HCT116 (cell line): Measurements from ENCODE around the gene ALDH1A1. TPM values are rescaled to one million over a fixed set of nuclear protein-coding genes. Genes with fewer than 3 reads are reported as not detected.

ENCODE experiments used
- ATAC-seq: fragments of 200-7000 bp; cut with Tn5 transposase; 2 replicates; pipeline ENCODE4 v1.9.1; 2020; ENCODE audit warnings: mild to moderate bottlenecking, moderate library complexity
- BruUV-seq: library from RNA; stranded (reverse); fragments of 400-500 nt; replicated peaks from 2 replicates; lab custom pipeline; 2021; lab: Mats Ljungman, UMichigan
- CTCF ChIA-PET: fragments of 300-600 bp; sonication (Branson Sonifier 250); formaldehyde crosslinking; loops from one replicate; lab custom pipeline; 2021; ENCODE audit warnings: antibody characterized with exemption; lab: Charles Lee
- POLR2A ChIA-PET: fragments of 300-600, 350-600 bp; sonication (Branson Sonifier 250); formaldehyde crosslinking; loops from one replicate; lab custom pipeline; 2021; ENCODE audit warnings: antibody characterized with exemption; lab: Charles Lee
- RAD21 ChIA-PET, 2 experiments: fragments of 300-600 bp; sonication (Branson Sonifier 250); formaldehyde crosslinking; loops; one replicate each; lab custom pipeline; 2023; ENCODE audit warnings: low total read pairs in 2 of 2; ENCODE audit not compliant: uncharacterized antibody in 2 of 2, unreplicated experiment in 2 of 2, low non-redundant PET in 1 of 2; lab: Charles Lee
- DNase-seq: peaks from one replicate; pipeline ENCODE4 v3.0.0-alpha.2; 2010; ENCODE audit warnings: low read depth, low spot score
- H2AFZ ChIP-seq: fragments of 200-600 bp; shearing (Covaris generic), sonication (generic); 2 replicates; pipeline ENCODE4 v1.6.1; 2017; ENCODE audit warnings: low read depth, mixed run types, mixed read lengths, antibody characterized with exemption, low read length; ENCODE audit not compliant: poor library complexity, severe bottlenecking
- H3K27ac ChIP-seq: 2 replicates; pipeline ENCODE4 v1.5.1; 2012; ENCODE audit warnings: low read depth, low read length
- H3K27me3 ChIP-seq: fragments of 200-600 bp; sonication (generic); 2 replicates; pipeline ENCODE4 v1.6.1; 2016; ENCODE audit warnings: mixed run types, low read length, mixed read lengths; ENCODE audit not compliant: insufficient read depth
- H3K36me3 ChIP-seq, 2 experiments: fragments of 200-500 bp in 1 of 2; fragments of 200-600 bp in 1 of 2; sonication (Bioruptor generic) in 1 of 2; sonication (generic) in 1 of 2; 2 replicates each; pipeline versions ENCODE4 v1.5.1 to v1.6.1; 2014 to 2016; ENCODE audit warnings: low read length in 2 of 2, inconsistent platforms in 1 of 2, mixed read lengths in 1 of 2, mixed run types in 1 of 2; ENCODE audit not compliant: insufficient read depth in 2 of 2, control insufficient read depth in 1 of 2
- H3K4me1 ChIP-seq, 2 experiments: fragments of 200-600 bp in 1 of 2; sonication (generic) in 1 of 2; 2 replicates each; pipeline versions ENCODE4 v1.5.1 to v1.6.1; 2012 to 2017; ENCODE audit warnings: low read length in 2 of 2, inconsistent platforms in 1 of 2, mild to moderate bottlenecking in 1 of 2, mixed read lengths in 1 of 2, mixed run types in 1 of 2, moderate library complexity in 1 of 2; ENCODE audit not compliant: insufficient read depth in 2 of 2, control insufficient read depth in 1 of 2
- H3K4me2 ChIP-seq: fragments of 200-600 bp; sonication (generic); 2 replicates; pipeline ENCODE4 v1.6.1; 2017; ENCODE audit warnings: mixed run types, low read length, mixed read lengths
- H3K4me3 ChIP-seq, 2 experiments: fragments of 200-600 bp in 1 of 2; sonication (generic) in 1 of 2; replicated peaks in 1 of 2; 2 replicates each; pipeline ENCODE4 v1.5.1; 2011 to 2016; ENCODE audit warnings: low read length in 2 of 2, control low read depth in 1 of 2, low read depth in 1 of 2, mild to moderate bottlenecking in 1 of 2, mixed read lengths in 1 of 2, mixed run types in 1 of 2
- H3K79me2 ChIP-seq: fragments of 200-600 bp; sonication (generic); 2 replicates; pipeline ENCODE4 v1.6.1; 2017; ENCODE audit warnings: mild to moderate bottlenecking, mixed run types, low read length, moderate library complexity, mixed read lengths; ENCODE audit not compliant: insufficient read depth
- H3K9ac ChIP-seq: fragments of 200-600 bp; sonication (generic); 2 replicates; pipeline ENCODE4 v1.6.1; 2016; ENCODE audit warnings: low read length, mixed read lengths
- H3K9me2 ChIP-seq: fragments of 200-600 bp; sonication (generic), shearing (Covaris generic); 2 replicates; pipeline ENCODE4 v1.6.1; 2017; ENCODE audit warnings: mixed run types, mild to moderate bottlenecking, moderate library complexity; ENCODE audit not compliant: insufficient read depth
- H3K9me3 ChIP-seq, 2 experiments: fragments of 200-500 bp in 1 of 2; fragments of 200-600 bp in 1 of 2; sonication (Bioruptor generic) in 1 of 2; sonication (generic) in 1 of 2; 2 replicates each; pipeline ENCODE4 v1.6.1; 2014 to 2017; ENCODE audit warnings: low read length in 2 of 2, mixed read lengths in 2 of 2, inconsistent platforms in 1 of 2, low read depth in 1 of 2, mild to moderate bottlenecking in 1 of 2, mixed run types in 1 of 2, moderate library complexity in 1 of 2; ENCODE audit not compliant: control insufficient read depth in 1 of 2, insufficient read depth in 1 of 2
- H4K20me1 ChIP-seq: fragments of 200-600 bp; sonication (generic), shearing (Covaris generic); 2 replicates; pipeline ENCODE4 v1.6.1; 2017; ENCODE audit warnings: mixed run types, mild to moderate bottlenecking, moderate library complexity; ENCODE audit not compliant: insufficient read depth
- ATF3 ChIP-seq: IDR thresholded peaks from 2 replicates; pipeline ENCODE4 v1.6.1; 2012
- CBX3 ChIP-seq: IDR thresholded peaks from 2 replicates; pipeline ENCODE4 v1.6.1; 2012; ENCODE audit warnings: low read depth
- CEBPB ChIP-seq: IDR thresholded peaks from 2 replicates; pipeline ENCODE4 v1.6.1; 2012; ENCODE audit warnings: low read depth
- EGR1 ChIP-seq: IDR thresholded peaks from 2 replicates; pipeline ENCODE4 v1.6.1; 2012; ENCODE audit warnings: low read depth
- EZH2 ChIP-seq: fragments of 200-600 bp; sonication (generic); IDR thresholded peaks from 2 replicates; pipeline ENCODE4 v1.6.1; 2017; ENCODE audit warnings: antibody characterized with exemption, mixed run types
- FOSL1 ChIP-seq: IDR thresholded peaks from 2 replicates; pipeline ENCODE4 v1.6.1; 2012; ENCODE audit warnings: low read depth
- JUND ChIP-seq: IDR thresholded peaks from 2 replicates; pipeline ENCODE4 v1.6.1; 2012
- POLR2A ChIP-seq: IDR thresholded peaks from 2 replicates; pipeline ENCODE4 v1.7.0; 2011; ENCODE audit warnings: borderline replicate concordance; ENCODE audit not compliant: insufficient read depth, insufficient read length; ENCODE audit errors: extremely low read depth
- SP1 ChIP-seq: IDR thresholded peaks from 2 replicates; pipeline ENCODE4 v1.6.1; 2012; ENCODE audit warnings: low read depth
- SRF ChIP-seq: IDR thresholded peaks from 2 replicates; pipeline ENCODE4 v1.6.1; 2012; ENCODE audit warnings: low read depth
- TCF7L2 ChIP-seq: IDR thresholded peaks from 2 replicates; pipeline ENCODE4 v1.7.0; 2011; ENCODE audit warnings: borderline replicate concordance, inconsistent platforms; ENCODE audit not compliant: insufficient read depth, insufficient read length; ENCODE audit errors: extremely low read depth
- ZBTB33 ChIP-seq: IDR thresholded peaks from 2 replicates; pipeline ENCODE4 v1.6.1; 2011; ENCODE audit warnings: mild to moderate bottlenecking, low read length, moderate library complexity; ENCODE audit not compliant: insufficient replicate concordance; ENCODE audit errors: extremely low read depth
- ZFX ChIP-seq: fragments of 450-650 bp; IDR thresholded peaks from 2 replicates; pipeline ENCODE4 v1.6.1; 2017
- intact Hi-C: fragments of 100-400 bp; cut with micrococcal nuclease; formaldehyde crosslinking; loops from 2 replicates; pipeline ENCODE4 v1.10.0; 2022
- total RNA-seq: library from RNA; stranded (reverse); gene quantifications from one replicate; pipeline ENCODE4 v1.2.1, GENCODE V29; 2021; ENCODE audit not compliant: unreplicated experiment
- TF ChIP-seq, protein P1 (sequence below), 3 experiments: fragments of 200-600 bp in 1 of 3; sonication (generic) in 1 of 3; IDR thresholded peaks in 2 of 3; conservative IDR thresholded peaks in 1 of 3; 2 replicates each; pipeline ENCODE4 v1.5.1; 2012 to 2017; ENCODE audit warnings: low read depth in 2 of 3, low read length in 2 of 3, antibody characterized with exemption in 1 of 3, borderline replicate concordance in 1 of 3, control low read depth in 1 of 3, mild to moderate bottlenecking in 1 of 3, mixed read lengths in 1 of 3, mixed run types in 1 of 3, moderate library complexity in 1 of 3; ENCODE audit not compliant: insufficient read depth in 1 of 3

ALDH1A1 gene
- total RNA-seq, 1 experiment from 2014 or later, result 0.44 TPM

- Histone ChIP-seq H4K20me1 (no peaks in the 10 kb centered on the region), H3K9me3 (no peaks in the 10 kb centered on the region), H3K27me3 (no peaks in the 10 kb centered on the region), H3K27ac (no peak overlapping the region), H3K4me3 (no peak overlapping the region), H3K36me3 (no peaks in the 10 kb centered on the region), H3K4me1 (no peaks in the 10 kb centered on the region), H3K9me2 (no peaks in the 10 kb centered on the region), H3K9ac (no peak overlapping the region), H2AFZ (no peak overlapping the region), H3K4me2 (no peak overlapping the region), H3K79me2 (no peaks in the 10 kb centered on the region)
- ChIA-PET POLR2A (no interaction called here), CTCF (no interaction called here), RAD21 (no interaction called here)
- BruUV-seq, result no TSS peak
- TF ChIP-seq FOSL1, result no peak
- no peak for TF ChIP-seq ZBTB33
- TF ChIP-seq SP1, result no peak
- DNase-seq (no peak), ATAC-seq (no peak)
- intact Hi-C loops, result no loop called here
Measured at GRCh38 chr9:72972636-72973035, 19.8 kb upstream of the ALDH1A1 start.

DNA sequence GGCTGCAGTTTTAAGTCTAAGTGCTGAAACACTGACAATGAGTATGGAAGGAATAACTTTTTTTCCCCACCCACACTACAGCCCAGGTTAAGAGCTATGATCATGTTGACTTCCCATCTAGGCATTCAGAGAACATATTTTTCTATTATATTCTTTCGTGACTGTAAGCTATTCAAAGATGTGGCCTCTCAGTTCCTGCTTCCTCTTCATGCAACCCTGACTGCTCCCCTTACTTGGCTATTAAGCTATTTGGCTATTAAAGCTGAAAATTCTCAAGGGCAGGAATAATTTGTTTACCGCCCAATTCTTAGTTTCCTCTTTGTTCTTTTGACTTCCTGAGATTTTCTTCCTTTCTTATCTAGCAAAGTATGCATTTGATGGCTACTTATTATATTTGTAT lies 18.6 kb upstream of the ALDH1A1 start:
- H2AFZ ChIP-seq, result no peak overlapping the region
- POLR2A ChIA-PET, result no interaction called here
- intact Hi-C loops, result no loop called here
- CTCF ChIA-PET, result interaction anchor here (0.6 kb wide), 1 partner anchor 411 kb away, joined by 3 read pairs; no protein-coding TSS in a partner anchor
- no TSS peak for BruUV-seq
- no peak overlapping the region for H3K9ac ChIP-seq
- H3K4me3 ChIP-seq, result no peak overlapping the region
- DNase-seq (no peak), ATAC-seq (no peak)
- no peaks in the 10 kb centered on the region for H3K4me1 ChIP-seq
- no peaks in the 10 kb centered on the region for H3K9me2 ChIP-seq
- RAD21 ChIA-PET, result no interaction called here
- no peaks in the 10 kb centered on the region for H3K36me3 ChIP-seq
- no peaks in the 10 kb centered on the region for H3K79me2 ChIP-seq
- TF ChIP-seq ZFX (no peak), ATF3 (no peak), TCF7L2 (no peak), FOSL1 (no peak), EZH2 (no peak), CBX3 (no peak), EGR1 (no peak), CEBPB (no peak), ZBTB33 (no peak), JUND (no peak), SRF (no peak), POLR2A (no peak), SP1 (no peak)
- TF ChIP-seq, protein P1, sequence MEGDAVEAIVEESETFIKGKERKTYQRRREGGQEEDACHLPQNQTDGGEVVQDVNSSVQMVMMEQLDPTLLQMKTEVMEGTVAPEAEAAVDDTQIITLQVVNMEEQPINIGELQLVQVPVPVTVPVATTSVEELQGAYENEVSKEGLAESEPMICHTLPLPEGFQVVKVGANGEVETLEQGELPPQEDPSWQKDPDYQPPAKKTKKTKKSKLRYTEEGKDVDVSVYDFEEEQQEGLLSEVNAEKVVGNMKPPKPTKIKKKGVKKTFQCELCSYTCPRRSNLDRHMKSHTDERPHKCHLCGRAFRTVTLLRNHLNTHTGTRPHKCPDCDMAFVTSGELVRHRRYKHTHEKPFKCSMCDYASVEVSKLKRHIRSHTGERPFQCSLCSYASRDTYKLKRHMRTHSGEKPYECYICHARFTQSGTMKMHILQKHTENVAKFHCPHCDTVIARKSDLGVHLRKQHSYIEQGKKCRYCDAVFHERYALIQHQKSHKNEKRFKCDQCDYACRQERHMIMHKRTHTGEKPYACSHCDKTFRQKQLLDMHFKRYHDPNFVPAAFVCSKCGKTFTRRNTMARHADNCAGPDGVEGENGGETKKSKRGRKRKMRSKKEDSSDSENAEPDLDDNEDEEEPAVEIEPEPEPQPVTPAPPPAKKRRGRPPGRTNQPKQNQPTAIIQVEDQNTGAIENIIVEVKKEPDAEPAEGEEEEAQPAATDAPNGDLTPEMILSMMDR (IDR thresholded peaks at IDR 0.05 in 2 of 3, conservative IDR thresholded peaks at IDR 0.05 in 1 of 3; ENCODE audit: borderline replicate concordance in 1 of 3, insufficient read depth in 1 of 3, low read depth in 2 of 3, low read length in 2 of 3), result no peak
- no peaks in the 10 kb centered on the region for H4K20me1 ChIP-seq
- no peak overlapping the region for H3K27ac ChIP-seq
- no peaks in the 10 kb centered on the region for H3K27me3 ChIP-seq
- no peaks in the 10 kb centered on the region for H3K9me3 ChIP-seq
- H3K4me2 ChIP-seq, result no peak overlapping the region
